GM19023 (cell line): Measurements from ENCODE around the gene BABAM2.
"Not testable (repeated sequence)": the region's sequence is repeated elsewhere in the genome, so short reads cannot be mapped to it uniquely, and the experiment has no call there.

Experiments
- ATAC-seq: cut with Tn5 transposase; IDR thresholded peaks from one replicate; pipeline ENCODE4 v1.9.1; 2021; ENCODE audit warnings: mild to moderate bottlenecking, moderate library complexity; ENCODE audit not compliant: unreplicated experiment

BABAM2 gene

DNA sequence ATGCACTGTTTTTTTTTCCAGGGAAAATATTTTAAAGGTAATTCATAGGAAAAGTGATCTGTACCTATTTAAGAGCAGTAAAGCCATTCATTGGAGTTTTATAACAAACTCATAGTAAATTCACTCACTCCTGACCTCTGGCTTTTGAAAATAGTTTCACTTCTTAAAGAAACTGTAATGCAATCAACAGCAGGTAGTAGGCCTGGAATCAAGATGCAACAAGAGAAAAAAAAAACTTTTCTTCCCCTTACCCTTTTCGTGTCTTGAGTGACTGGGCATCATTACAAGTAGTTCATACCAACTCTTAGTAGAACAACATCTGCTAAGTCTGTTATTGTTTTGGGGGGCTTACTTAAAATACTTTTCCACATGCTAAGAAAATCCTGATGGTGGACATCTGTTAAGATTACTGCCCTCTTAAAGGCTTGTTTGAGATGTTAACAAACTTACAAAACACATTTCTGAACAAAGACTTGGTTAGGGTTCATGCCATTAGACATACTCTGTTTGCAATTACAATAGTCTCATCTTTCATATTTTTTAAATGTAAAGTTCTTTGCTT lies 338.0 kb downstream of the BABAM2 start:
- no peak for ATAC-seq

DNA sequence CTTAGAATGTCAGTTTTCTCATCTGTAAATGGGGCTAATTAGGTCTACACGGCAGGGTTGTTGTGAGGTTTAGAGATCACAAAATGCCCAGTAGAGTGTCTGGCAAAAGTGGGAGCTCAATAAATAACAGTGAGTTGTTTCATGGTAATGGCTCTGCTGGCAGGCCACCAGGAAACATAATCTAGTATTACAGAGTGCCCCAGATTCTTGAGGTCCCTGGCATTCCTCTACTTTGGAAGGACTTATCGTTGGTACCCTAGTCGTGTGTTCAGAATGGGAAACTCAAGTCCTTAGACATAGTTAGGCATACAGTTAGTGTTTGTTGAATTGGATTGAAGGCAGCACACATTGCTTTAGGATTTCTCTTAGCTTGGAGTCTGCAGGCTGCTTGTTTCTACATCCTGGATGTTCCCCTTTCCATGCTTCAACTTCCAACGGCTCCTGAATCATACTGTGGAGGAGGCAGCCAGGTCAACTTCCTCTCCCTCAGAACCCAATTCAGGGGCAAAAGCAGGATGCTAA lies 340.6 kb downstream of the BABAM2 start:
- ATAC-seq, result no peak

DNA sequence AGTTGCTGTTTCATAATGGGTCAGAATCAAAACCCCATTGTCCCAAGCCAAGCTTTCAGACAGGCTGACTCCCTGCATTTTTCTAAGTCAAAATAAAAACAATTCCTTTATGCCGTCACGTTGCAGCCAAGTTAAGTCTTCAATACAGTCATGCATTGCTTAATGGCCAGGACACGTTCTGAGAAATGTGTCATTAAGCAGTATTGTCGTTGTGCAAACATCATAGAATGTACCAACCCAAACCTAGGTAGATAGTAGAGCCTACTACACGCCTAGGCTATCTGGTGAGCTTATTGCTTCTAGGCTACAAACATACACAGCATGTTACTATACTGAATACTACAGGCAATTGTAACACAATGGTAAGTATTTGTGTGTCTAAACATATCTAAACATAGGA lies 341.8 kb downstream of the BABAM2 start:
- ATAC-seq, result no peak

DNA sequence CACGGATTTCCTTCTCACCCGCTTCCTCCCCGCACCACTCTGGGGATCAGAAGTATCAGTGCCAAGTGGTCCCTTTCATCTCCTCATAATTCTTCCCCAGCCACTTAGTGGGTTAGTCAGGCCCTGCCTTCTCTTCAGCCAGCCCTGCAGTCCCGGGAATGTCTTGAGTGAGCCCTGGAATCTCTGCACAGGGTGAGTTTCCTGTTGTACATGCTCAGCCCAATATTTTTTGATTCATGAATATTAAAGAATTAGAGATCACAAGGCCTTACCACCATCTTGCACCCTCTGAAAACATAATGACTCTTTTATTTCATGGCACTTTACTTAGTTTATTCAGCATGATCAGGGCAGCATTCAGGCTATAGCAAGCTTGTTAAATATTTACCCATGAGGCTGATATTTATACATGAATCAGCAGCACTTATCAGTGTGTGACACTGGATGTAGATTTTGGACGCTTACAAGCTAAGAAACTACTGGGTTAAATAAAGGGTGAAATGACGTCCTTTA lies 342.7 kb downstream of the BABAM2 start:
- ATAC-seq, result no peak

DNA sequence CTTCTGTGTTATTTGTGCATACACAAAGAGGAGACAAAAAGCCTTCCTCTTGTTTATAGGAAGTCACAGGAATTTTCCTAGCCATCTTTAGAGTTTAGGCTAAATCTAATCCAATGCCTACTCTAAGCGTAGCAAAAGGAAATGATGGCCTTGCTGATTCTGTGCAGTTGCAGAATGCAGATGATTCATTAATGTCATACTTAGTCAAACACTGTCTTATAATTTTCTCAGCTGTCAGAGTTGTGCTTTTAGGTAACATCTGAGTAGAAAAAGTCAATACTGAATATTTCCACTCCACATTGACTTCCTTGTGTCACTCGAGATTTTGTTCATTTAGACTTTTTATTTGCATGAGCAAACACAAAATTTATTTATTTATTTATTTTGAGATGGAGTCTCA lies 344.3 kb downstream of the BABAM2 start:
- no peak for ATAC-seq

DNA sequence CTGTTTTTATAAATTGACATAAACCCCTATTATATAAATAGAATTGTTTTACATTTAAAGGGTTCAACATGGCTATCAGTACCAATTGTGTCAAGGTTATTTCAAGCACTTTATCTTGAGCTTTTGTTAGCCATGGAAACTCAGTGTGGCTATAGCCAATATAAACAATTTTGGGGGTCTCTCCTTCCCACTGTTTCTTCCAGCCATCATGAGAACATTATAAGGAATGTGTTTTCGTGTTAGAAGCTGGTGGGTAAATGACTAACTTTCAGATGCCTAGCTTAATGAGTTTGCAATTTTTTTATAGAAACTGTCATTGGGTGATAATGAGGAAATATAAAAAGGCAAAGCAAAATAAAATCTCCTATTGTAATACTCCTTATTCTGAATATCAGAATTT lies 348.7 kb downstream of the BABAM2 start:
- no peak for ATAC-seq

DNA sequence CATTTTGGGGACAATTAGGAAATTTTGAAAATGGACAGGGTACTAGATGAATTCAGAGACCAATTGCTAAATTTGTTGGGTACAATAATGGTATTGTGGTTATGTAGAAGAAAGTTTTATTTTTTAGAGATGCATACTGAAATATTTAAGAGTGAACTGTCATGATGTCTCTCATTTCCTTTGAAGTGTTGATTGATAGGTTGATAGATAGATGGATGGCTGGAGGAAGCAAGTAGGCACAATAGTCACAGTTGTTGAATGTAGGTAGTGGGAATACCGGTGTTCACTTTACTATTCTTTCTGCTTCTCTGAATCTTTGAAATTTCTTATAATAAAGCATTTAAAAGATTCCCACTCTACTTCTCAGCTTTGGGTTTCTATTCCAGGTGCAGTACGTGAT lies 350.4 kb downstream of the BABAM2 start:
- ATAC-seq, result no peak

DNA sequence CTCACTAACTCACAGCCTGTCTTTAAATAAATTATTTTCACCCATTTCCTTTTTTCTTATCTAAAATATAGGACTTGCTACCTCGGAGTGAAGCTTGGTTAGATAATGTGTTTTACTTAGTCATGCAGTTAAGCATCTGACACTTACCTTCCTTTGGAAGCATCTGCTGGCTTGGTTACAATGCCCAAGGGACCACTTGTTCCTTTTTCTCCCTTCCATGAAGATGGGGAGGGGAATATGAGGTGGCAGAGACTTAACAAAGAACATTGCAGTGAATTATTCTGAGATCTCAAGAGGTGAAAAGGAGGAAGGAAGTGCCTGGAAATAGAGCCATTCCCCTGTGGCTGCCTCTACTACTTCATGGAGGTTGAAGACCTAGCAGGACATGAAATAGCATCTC lies 356.8 kb downstream of the BABAM2 start:
- no peak for ATAC-seq

DNA sequence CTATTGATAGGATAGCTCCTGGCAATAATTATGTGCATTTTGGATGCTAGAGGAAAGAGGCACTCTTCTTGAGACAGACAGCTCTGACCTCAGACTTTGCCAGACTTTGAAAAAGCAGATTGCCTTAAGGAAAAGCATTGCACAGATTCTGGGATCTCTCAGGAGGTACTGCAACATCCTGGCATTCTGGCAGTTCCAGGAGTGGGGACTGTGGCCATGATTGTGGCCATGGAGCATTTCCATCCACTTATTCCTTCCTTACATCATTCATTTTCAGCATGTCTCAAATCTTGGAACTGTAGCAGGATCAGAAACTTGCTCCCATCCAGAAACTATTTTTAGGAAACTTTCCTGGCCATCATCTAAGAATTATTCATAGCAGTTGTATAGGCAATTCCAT lies 357.2 kb downstream of the BABAM2 start:
- no peak for ATAC-seq

DNA sequence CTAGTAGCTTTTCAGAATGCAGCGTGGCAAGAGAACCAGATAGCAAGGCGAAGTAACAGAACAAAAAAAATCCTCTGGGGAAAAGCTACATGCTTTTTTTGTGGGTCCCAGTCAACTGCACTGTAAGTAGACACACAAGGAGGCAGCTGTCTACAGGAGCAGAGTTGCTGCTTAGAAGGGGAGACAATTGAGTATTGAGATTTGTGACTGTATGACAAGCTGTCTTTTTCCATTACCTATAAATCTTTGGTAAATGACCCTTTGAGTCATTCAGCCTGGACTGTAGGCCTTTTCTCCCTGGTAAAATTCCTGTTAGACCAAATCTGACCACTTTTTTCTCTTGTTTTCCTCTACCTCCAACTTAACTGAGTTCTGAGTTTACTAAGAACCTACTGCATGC lies 358.0 kb downstream of the BABAM2 start:
- no peak for ATAC-seq

DNA sequence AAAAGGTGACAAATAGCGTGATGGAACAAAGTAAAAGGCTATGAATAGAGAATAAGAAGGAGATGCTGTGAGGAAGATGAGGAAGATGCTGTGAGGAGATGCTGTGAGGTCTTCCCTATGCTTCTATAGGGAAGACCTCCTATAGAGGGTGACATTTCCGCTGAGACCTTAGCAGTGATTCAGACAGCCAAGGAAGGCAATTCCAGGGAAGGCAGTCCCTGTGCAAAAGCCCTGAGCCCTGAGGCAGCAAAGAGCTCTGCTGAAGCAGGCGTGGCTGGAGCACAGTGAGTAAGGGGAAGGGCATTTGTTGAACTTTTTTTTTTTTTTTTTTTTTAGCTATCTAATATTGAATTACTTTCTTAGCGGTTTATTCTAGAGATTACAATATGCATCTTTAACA lies 359.5 kb downstream of the BABAM2 start:
- ATAC-seq, result no peak

DNA sequence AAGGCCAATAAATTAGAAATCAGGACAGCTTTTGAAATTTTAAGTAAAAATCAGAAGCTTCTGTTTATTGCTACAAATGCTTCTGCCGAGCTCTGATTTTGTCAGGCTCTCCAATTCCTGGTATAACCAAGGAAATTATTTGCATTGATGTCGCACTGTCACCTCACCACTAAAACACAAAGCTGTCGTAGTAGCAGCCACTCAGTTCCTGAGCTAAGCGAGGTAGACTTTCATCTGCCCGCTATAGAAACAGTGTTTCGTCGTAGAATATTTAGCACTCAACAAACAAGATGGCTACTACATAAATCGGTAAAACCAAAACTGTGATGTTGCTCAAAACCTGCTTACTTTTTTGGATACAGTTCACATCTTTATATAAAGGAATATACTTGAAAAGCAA lies 360.8 kb downstream of the BABAM2 start:
- no peak for ATAC-seq

DNA sequence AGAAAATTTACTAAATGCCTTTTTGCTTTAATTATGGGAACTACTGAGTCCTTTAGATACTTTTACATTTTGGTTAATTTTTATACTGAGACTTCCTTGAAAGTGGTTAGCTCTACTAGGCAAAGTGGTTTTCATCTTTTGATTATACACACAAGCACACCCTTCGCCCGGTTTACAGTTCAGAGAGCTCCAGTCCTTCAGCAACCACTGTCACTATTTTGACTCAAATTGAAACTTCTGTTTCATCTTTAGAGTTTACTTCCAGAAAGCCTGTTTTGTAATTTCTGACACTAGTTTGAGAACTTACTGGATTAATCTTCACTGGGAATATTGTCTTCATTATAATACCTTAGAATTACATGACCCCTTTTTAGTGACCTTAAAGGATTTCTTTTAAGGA lies 361.8 kb downstream of the BABAM2 start:
- peak; percentile 57 for ATAC-seq

DNA sequence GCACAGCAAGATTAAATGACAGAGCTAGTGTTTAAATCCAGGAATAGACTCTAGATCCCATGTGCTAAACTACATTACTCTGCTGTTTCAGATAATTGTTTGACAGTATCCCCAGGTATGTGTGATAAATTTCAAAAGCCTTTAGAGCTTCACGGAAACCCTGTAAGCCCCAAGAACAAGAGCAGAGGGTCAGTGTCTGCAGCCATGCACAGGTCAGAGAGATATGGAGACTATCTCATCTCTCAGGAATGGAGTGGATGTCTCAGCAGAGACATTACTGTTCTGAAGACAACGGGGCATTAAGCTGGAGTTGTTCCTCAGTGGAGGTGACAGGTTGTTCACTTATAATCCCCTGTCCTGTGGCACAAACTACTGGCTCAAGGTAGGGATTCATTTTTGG lies 363.0 kb downstream of the BABAM2 start:
- ATAC-seq, result no peak

DNA sequence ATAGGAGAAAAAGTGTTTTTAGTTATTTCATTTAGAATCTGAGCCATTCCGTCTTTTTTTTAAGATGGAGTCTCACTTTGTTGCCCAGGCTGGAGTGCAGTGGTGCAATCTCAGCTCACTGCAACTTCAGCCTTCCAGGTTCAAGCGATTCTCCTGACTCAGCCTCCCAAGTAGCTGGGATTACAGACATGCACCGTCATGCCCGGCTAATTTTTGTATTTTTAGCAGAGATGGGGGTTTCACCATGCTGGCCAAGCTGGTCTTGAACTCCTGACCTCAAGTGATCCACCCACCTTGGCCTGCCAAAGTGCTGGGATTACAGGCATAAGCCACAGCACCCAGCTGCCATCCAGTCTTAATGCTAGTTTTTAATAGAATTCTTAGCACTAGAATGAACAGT lies 364.7 kb downstream of the BABAM2 start:
- not testable (repeated sequence) for ATAC-seq

DNA sequence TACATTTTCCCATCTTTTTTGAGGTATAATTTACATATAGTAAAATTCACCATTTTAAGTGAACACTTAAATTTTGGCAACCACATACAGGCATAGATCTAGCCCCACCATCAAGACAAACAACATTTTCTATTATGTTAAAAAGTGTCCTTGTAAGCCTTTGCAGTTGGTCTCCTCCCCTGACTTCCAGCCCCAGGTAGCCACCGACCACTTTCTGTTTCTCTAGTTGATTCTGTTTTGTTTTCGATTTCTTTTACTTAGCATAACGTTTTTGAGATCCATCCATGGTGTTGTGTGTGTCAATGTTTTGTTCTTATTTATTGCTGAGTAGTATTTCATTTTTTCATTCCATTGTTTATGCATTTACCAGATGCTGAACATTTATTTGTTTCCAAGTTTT lies 366.7 kb downstream of the BABAM2 start:
- no peak for ATAC-seq

DNA sequence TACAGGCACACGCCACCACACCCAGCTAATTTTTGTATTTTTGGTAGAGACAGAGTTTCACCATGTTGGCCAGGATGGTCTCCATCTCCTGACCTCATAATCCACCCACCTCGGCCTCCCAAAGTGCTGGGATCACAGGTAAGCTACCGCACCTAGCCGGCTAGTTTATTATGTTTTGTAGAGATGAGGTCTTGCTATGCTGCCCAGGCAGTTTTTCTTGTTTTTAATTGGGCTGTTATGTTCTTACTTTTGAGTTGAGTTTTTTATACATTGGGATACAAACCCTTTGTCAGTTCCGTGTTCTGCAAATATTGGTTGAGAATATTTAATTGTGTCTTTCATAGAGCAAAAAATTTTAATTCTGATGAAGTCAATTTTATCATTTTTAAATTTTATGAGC lies 368.7 kb downstream of the BABAM2 start:
- not testable (repeated sequence) for ATAC-seq

DNA sequence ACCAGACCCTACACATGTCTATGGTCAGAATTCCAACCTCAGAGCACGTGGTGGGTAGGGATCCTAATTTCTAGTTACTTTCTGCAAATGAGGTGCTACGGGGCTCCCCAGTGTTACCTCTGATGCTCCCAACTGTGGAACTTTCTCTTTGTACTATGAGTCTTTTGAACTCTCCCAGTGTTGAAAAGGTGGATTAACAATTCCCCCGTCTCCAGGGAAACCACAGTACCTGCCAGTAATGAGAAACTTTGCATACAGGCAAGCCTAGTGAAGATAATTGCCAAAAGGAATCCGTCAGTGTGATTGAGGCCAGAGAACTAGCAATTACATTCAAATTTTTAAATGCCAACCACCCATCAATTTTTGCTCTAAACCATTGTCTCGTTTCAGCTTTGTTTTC lies 373.2 kb downstream of the BABAM2 start:
- ATAC-seq, result no peak

DNA sequence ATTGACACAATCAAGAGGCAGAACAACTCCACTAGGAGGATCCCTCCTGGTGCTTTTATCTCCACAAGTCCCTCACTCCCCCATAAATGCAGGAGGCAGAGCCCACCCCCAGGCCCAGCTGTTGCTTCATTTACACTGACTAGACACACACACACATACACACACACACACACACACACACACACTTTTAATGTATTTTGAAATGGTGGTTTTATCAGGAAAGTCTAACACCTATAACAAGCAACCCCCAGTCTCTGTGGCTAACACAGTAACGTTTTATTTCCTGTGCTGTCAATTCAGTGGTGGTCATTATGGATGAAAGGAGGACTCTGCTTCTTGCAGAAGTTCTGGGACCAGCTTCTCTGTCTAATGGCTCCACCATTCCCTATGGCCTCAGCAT lies 376.8 kb downstream of the BABAM2 start:
- no peak for ATAC-seq

DNA sequence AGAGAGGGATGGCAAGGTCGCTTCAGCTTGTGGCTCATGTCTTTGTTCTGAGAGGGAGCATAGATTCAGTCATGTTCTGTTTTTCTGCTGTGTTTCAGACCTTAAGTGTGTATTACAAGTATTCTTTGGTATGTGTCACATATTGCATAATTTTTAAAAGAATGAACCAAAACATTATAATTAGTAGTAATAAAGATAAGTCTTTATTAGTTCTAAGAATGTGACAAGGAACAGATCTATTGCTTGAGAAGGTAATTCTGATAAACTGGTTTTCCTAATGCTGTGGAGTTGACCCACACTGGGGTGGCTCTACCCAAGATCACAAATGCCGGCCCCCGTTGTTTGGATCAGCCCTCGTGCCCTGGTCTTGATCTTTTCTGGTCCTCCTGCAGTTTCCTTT lies 377.9 kb downstream of the BABAM2 start:
- ATAC-seq, result no peak

DNA sequence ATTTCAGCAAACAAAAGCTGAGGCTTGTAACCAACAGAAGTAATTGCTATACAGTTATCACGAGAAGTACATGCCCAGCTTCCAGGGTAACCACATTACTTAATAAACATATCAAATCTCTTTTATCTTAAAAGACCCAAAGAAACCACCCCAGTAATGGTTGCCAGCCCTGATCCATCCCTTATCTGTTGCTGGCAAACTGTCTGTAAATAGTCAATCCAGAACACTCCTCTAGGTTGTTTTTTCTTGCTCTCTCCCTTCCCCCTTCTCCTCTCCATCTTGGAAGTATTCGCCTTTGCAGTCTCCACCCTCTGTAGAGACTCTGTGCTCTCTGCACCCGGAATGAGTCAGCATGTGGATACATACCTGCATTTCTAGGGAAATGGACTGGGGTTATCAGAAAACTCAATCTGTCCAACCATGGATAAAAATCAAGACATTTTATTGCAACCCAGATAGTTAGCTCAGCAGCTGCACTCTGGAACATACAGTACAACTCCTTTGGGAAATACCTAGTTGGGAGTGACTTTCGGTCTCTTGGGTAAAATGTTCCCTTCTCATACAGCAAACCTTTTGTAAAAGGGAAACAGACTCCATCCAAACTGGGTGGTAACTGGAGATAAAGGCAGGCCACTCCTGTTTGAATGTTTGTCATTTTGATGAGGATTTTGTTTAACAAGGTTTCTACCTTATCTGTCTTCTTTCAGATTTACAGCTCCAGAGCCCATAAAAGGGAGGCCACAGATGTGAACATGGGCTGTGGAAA lies 378.7 kb downstream of the BABAM2 start:
- no peak for ATAC-seq

DNA sequence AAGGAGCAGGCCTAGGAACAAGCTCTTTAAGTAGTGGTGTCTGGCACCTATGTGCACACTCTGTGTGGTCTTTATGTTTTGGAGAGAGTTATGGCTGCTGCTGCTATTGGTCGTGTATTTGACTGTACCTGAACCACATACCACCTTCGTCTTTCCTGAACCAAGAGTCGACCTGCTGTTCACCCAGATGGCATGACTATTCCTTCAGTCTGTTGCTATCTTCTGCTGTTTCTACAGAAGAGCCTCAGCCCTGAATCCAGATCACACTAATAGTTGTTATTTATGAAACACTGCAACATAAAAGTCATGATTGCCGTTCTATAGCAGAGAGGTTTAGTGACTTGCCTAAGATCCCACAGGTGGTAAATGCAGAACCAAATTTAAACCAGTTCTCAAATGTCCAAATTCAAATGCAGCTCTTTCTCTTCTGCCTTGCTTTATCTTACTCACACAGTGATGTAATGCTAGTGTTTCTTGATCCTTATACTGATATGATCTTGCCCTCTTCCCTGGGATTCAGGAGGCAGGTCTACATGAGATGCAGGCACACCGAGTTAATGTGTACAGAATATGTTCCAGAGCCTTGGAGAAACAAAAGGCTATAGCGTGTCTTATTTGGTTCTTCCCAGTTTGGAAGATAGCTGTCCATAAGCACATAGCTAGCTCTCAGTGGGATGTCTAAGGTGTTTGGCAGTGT lies 380.1 kb downstream of the BABAM2 start:
- ATAC-seq, result no peak
